HepG2 (cell line): ENCODE measurements around the gene MEF2B. TPM values are rescaled to one million over a fixed set of nuclear protein-coding genes. Genes with fewer than 3 reads are reported as not detected.
A peak's percentile ranks its signal among the peaks of the same experiment; 100 is the strongest.

Experiments
- E2F2 ChIP-seq: sonication (generic); formaldehyde crosslinking; IDR thresholded peaks from 2 replicates; pipeline ENCODE4 v1.4.0; 2020; ENCODE audit warnings: missing genetic modification reagents, borderline replicate concordance
- ELF1 ChIP-seq: sonication (generic); formaldehyde crosslinking; IDR thresholded peaks from 2 replicates; pipeline ENCODE4 v1.4.0; 2020; ENCODE audit warnings: missing genetic modification reagents
- NPAS2 ChIP-seq: sonication (generic); formaldehyde crosslinking; IDR thresholded peaks from 2 replicates; pipeline ENCODE4 v1.8.0; 2022; ENCODE audit warnings: mild to moderate bottlenecking, missing genetic modification reagents, borderline replicate concordance
- NR2F6 ChIP-seq, 2 experiments: IDR thresholded peaks; 2 replicates each; pipeline ENCODE4 v1.6.1; 2016; ENCODE audit warnings: antibody characterized with exemption in 1 of 2, mild to moderate bottlenecking in 1 of 2
- POLR2AphosphoS2 ChIP-seq: IDR thresholded peaks from 2 replicates; pipeline ENCODE4 v1.6.1; 2011; ENCODE audit warnings: low read depth, low read length, improper control_type of control experiment
- RELA ChIP-seq: sonication (generic); formaldehyde crosslinking; IDR thresholded peaks from 2 replicates; pipeline ENCODE4 v1.4.0; 2020; ENCODE audit warnings: missing genetic modification reagents
- RXRB ChIP-seq: IDR thresholded peaks from 2 replicates; pipeline ENCODE4 v1.6.1; 2016; ENCODE audit warnings: borderline replicate concordance, missing genetic modification reagents, missing compliant biosample characterization
- SRSF9 ChIP-seq: fragments of 200-400 bp; formaldehyde crosslinking; IDR thresholded peaks from 2 replicates; pipeline ENCODE4 v1.6.1; 2018; ENCODE audit warnings: borderline replicate concordance, mild to moderate bottlenecking, low read depth, low read length; ENCODE audit not compliant: insufficient read depth, poor library complexity, severe bottlenecking
- TSC22D2 ChIP-seq: sonication (generic); formaldehyde crosslinking; IDR thresholded peaks from 2 replicates; pipeline ENCODE4 v1.5.1; 2020; ENCODE audit warnings: missing genetic modification reagents, mild to moderate bottlenecking, borderline replicate concordance
- ZBTB8A ChIP-seq: sonication (generic); formaldehyde crosslinking; IDR thresholded peaks from 2 replicates; pipeline ENCODE4 v1.4.0; 2020; ENCODE audit warnings: mild to moderate bottlenecking, low read depth, missing genetic modification reagents, borderline replicate concordance
- ZNF260 ChIP-seq: sonication (generic); formaldehyde crosslinking; IDR thresholded peaks from 2 replicates; pipeline ENCODE4 v1.4.0; 2020; ENCODE audit warnings: missing genetic modification reagents, low read depth, mild to moderate bottlenecking, borderline replicate concordance
- ZNF264 ChIP-seq: sonication (generic); formaldehyde crosslinking; IDR thresholded peaks from 2 replicates; pipeline ENCODE4 v1.4.0; 2020; ENCODE audit warnings: missing genetic modification reagents
- ZNF274 ChIP-seq: sonication (generic); formaldehyde crosslinking; IDR thresholded peaks from 2 replicates; pipeline ENCODE4 v1.5.1; 2020; ENCODE audit warnings: mild to moderate bottlenecking, missing genetic modification reagents
- ZNF343 ChIP-seq: sonication (generic); formaldehyde crosslinking; IDR thresholded peaks from 2 replicates; pipeline ENCODE4 v1.4.0; 2020; ENCODE audit warnings: mild to moderate bottlenecking, missing genetic modification reagents
- ZNF468 ChIP-seq: sonication (generic); formaldehyde crosslinking; IDR thresholded peaks from 2 replicates; pipeline ENCODE4 v1.8.0; 2022; ENCODE audit warnings: mild to moderate bottlenecking, moderate library complexity, missing genetic modification reagents
- ZNF558 ChIP-seq: sonication (generic); formaldehyde crosslinking; IDR thresholded peaks from 2 replicates; pipeline ENCODE4 v1.9.0; 2022; ENCODE audit warnings: mild to moderate bottlenecking, missing genetic modification reagents, borderline replicate concordance
- ZNF605 ChIP-seq: sonication (generic); formaldehyde crosslinking; IDR thresholded peaks from 2 replicates; pipeline ENCODE4 v1.8.0; 2022; ENCODE audit warnings: mild to moderate bottlenecking, missing genetic modification reagents
- ZNF724P ChIP-seq: sonication (generic); formaldehyde crosslinking; IDR thresholded peaks from 2 replicates; pipeline ENCODE4 v1.8.0; 2022; ENCODE audit warnings: missing genetic modification reagents, borderline replicate concordance
- ZSCAN22 ChIP-seq: sonication (generic); formaldehyde crosslinking; IDR thresholded peaks from 2 replicates; pipeline ENCODE4 v1.4.0; 2020; ENCODE audit warnings: mild to moderate bottlenecking, missing genetic modification reagents
- ZSCAN25 ChIP-seq: sonication (generic); formaldehyde crosslinking; IDR thresholded peaks from 2 replicates; pipeline ENCODE4 v1.8.0; 2022; ENCODE audit warnings: mild to moderate bottlenecking, missing genetic modification reagents
- polyA plus RNA-seq, 8 experiments: library from polyadenylated mRNA; depleted of rRNA in 3 of 8; stranded (reverse) in 7 of 8; unstranded in 1 of 8; fragments of >200 nt; fragmentation: Illumina TruSeq in 4 of 8; extraction: Trizol in 4 of 8; gene quantifications; 2 replicates each; pipeline versions ENCODE4 v1.2.1 to v1.2.3, GENCODE V29; 2011 to 2016; ENCODE audit warnings: low read depth in 4 of 8, missing spikeins in 1 of 8, mixed read lengths in 1 of 8; ENCODE audit not compliant: insufficient read depth in 1 of 8
- total RNA-seq, 5 experiments: library from RNA; depleted of rRNA; stranded (reverse); fragments of >200 nt; fragmentation: Illumina TruSeq; extraction: Trizol; gene quantifications; 2 replicates each; pipeline ENCODE4 v1.2.3, GENCODE V29; 2016; ENCODE audit warnings: low read depth in 1 of 5
- TF ChIP-seq, protein P1 (sequence below): sonication (generic); formaldehyde crosslinking; IDR thresholded peaks from 2 replicates; pipeline ENCODE4 v1.8.0; 2022; ENCODE audit warnings: missing genetic modification reagents, mild to moderate bottlenecking, inconsistent platforms, borderline replicate concordance
- TF ChIP-seq, protein P2 (sequence below): sonication (generic); formaldehyde crosslinking; IDR thresholded peaks from 2 replicates; pipeline ENCODE4 v1.4.0; 2020; ENCODE audit warnings: missing genetic modification reagents
- TF ChIP-seq, protein P3 (sequence below): sonication (generic); formaldehyde crosslinking; conservative IDR thresholded peaks from 2 replicates; pipeline ENCODE4 v1.8.0; 2022; ENCODE audit warnings: missing genetic modification reagents

Gene MEF2B
- total and polyA plus RNA-seq, 2 of the 13 experiments (the other 11 are each of a cell fraction or from before 2014, with no cell fraction given), result 1.2 to 1.7 TPM

GRCh38 chr19:19096641-19097627, 73.1 kb downstream of the MEF2B start (continued):
- TF ChIP-seq, protein P1, sequence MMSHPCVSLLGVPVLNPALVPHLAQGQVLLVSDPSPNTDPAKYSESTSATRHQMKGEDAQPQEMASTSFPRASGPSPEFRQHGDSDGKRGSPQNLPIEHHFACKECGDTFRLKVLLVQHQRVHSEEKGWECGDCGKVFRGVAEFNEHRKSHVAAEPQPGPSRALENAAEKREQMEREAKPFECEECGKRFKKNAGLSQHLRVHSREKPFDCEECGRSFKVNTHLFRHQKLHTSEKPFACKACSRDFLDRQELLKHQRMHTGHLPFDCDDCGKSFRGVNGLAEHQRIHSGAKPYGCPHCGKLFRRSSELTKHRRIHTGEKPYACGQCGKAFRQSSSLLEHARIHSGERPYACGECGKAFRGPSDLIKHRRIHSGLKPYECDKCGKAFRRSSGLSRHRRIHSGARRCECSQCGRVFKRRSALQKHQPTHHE (CRISPR knock-in tag), result peak; percentile 91; the same call in 1 of the 2 replicates
- TF ChIP-seq RXRB (peak; percentile 100), ZNF264 (CRISPR knock-in tag) (peak; percentile 69), ZNF724P (no peak; the same call in 1 of the 2 replicates), ZNF274 (CRISPR knock-in tag) (peak; percentile 57; the same call in 1 of the 2 replicates), ZNF558 (CRISPR knock-in tag) (peak; percentile 38; the same call in 1 of the 2 replicates), ZNF468 (no peak), NPAS2 (CRISPR knock-in tag) (no peak), SRSF9 (no peak), POLR2AphosphoS2 (no peak), E2F2 (CRISPR knock-in tag) (no peak), TSC22D2 (CRISPR knock-in tag) (0 out of 2 replicates have a peak, but pooled peaks have one; percentile 18), ZNF343 (CRISPR knock-in tag) (no peak), ELF1 (CRISPR knock-in tag) (no peak; the same call in 1 of the 2 replicates), RELA (no peak), ZNF605 (CRISPR knock-in tag) (peak; percentile 93), ZBTB8A (no peak), ZNF260 (CRISPR knock-in tag) (no peak), ZSCAN22 (CRISPR knock-in tag) (no peak), ZSCAN25 (CRISPR knock-in tag) (peak; percentile 67; the same call in 1 of the 2 replicates), NR2F6 (IDR thresholded peaks at IDR 0.05) (peak; percentile 97), NR2F6 (CRISPR knock-in tag; IDR thresholded peaks at IDR 0.05) (peak; percentile 99)
- TF ChIP-seq, protein P2, sequence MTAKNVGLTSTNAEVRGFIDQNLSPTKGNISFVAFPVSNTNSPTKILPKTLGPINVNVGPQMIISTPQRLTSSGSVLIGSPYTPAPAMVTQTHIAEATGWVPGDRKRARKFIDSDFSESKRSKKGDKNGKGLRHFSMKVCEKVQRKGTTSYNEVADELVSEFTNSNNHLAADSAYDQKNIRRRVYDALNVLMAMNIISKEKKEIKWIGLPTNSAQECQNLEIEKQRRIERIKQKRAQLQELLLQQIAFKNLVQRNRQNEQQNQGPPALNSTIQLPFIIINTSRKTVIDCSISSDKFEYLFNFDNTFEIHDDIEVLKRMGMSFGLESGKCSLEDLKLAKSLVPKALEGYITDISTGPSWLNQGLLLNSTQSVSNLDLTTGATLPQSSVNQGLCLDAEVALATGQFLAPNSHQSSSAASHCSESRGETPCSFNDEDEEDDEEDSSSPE, result peak; percentile 85
- TF ChIP-seq, protein P3, sequence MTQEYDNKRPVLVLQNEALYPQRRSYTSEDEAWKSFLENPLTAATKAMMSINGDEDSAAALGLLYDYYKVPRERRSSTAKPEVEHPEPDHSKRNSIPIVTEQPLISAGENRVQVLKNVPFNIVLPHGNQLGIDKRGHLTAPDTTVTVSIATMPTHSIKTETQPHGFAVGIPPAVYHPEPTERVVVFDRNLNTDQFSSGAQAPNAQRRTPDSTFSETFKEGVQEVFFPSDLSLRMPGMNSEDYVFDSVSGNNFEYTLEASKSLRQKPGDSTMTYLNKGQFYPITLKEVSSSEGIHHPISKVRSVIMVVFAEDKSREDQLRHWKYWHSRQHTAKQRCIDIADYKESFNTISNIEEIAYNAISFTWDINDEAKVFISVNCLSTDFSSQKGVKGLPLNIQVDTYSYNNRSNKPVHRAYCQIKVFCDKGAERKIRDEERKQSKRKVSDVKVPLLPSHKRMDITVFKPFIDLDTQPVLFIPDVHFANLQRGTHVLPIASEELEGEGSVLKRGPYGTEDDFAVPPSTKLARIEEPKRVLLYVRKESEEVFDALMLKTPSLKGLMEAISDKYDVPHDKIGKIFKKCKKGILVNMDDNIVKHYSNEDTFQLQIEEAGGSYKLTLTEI, result no peak
